Activated CD4-positive, alpha-beta T cell treated with anti-CD3 and anti-CD28 coated beads, Interleukin-2, Interleukin-4, amounts not matched to agents 100 ng/mL and 50 ng/mL, durations not matched to agents 16 hours and 8 hours (primary cell): ENCODE measurements around the gene NECAB3.

Experiments
- DNase-seq: peaks from one replicate; pipeline ENCODE4 v3.0.0-alpha.2; 2020; ENCODE audit warnings: low spot score

NECAB3 gene

GRCh38 chr20:33609504-33609903 is 64.7 kb downstream of the NECAB3 start:
- DNase-seq = no peak
